ENCODE data around the gene BCAS3. TPM values are rescaled to one million over a fixed set of nuclear protein-coding genes. Genes with fewer than 3 reads are reported as not detected.

The BCAS3 gene
- total RNA-seq, 1 donor from 2014 or later, result 29.6 TPM

DNA sequence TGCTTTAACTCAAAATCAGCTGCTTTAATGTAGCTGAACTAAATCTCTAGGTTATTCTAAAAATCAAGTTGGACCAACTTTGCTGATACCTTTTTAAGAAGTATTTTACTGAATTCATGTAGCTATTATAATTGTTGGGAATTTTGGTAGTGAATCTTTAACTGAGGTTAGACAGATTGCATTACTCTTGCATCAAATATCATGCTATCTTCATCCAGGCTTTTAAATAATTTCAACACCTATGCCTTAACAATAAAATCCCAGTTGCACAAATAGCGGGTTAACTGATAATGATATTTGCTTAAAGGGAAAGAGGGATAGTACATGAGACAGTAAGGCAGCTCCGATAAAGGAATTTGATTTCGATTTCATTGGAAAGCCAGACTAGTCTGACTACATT, 480.7 kb downstream of the BCAS3 start:
- no peak for DNase-seq
- Histone ChIP-seq H3K4me3 (no peak overlapping the region), H3K27ac (peak overlapping the region; percentile 42), H3K27me3 (ENCODE audit: low read depth) (no peaks in the 10 kb centered on the region), H3K9me3 (no peaks in the 10 kb centered on the region), H3K36me3 (no peaks in the 10 kb centered on the region), H3K4me1 (no peaks in the 10 kb centered on the region)
- no peak for ATAC-seq
- intact Hi-C loops (cut with DNase I), result no loop called here
- TF ChIP-seq, protein P1, sequence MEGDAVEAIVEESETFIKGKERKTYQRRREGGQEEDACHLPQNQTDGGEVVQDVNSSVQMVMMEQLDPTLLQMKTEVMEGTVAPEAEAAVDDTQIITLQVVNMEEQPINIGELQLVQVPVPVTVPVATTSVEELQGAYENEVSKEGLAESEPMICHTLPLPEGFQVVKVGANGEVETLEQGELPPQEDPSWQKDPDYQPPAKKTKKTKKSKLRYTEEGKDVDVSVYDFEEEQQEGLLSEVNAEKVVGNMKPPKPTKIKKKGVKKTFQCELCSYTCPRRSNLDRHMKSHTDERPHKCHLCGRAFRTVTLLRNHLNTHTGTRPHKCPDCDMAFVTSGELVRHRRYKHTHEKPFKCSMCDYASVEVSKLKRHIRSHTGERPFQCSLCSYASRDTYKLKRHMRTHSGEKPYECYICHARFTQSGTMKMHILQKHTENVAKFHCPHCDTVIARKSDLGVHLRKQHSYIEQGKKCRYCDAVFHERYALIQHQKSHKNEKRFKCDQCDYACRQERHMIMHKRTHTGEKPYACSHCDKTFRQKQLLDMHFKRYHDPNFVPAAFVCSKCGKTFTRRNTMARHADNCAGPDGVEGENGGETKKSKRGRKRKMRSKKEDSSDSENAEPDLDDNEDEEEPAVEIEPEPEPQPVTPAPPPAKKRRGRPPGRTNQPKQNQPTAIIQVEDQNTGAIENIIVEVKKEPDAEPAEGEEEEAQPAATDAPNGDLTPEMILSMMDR (IDR thresholded peaks at IDR 0.05), result no peak

DNA sequence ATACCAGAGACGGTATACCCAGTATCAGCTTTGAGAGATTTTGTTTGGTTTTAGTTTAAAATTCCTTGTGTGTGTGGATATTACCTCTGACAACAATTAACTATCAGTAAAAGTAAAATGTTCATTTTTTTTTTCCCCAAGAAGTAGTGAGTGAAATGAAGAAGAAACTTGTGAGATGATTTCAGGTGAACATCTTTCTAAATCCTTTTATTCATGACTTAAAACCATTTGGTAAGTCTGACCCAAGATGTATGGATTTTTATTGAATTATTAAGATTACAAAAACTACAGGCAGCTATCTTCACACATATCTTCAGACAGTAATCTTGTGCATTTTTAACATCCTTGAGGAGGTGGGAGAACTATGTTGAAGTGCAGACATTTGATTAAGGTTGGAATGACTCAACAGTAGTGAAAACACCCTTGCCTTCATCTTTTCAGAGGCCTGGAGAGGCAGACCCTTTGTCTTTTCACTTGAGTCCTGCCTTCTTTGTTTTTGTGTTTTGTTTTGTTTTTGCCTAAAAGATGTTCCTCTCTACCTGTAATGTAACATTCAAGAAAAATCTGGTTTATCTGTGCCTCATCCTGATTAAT, 481.7 kb downstream of the BCAS3 start:
- ATAC-seq (no peak), DNase-seq (no peak)
- Histone ChIP-seq H3K9me3 (no peaks in the 10 kb centered on the region), H3K36me3 (no peaks in the 10 kb centered on the region), H3K27ac (peak overlapping the region; percentile 47), H3K27me3 (ENCODE audit: low read depth) (no peaks in the 10 kb centered on the region), H3K4me3 (no peak overlapping the region), H3K4me1 (no peaks in the 10 kb centered on the region)
- intact Hi-C loops (cut with DNase I), result no loop called here
- TF ChIP-seq, protein P1 (IDR thresholded peaks at IDR 0.05), result no peak

- DNase-seq (no peak), ATAC-seq (no peak)
- Histone ChIP-seq H3K9me3 (no peaks in the 10 kb centered on the region), H3K27me3 (ENCODE audit: low read depth) (no peaks in the 10 kb centered on the region), H3K4me1 (no peaks in the 10 kb centered on the region), H3K36me3 (no peaks in the 10 kb centered on the region), H3K4me3 (no peak overlapping the region), H3K27ac (no peak overlapping the region)
- TF ChIP-seq, protein P1 (IDR thresholded peaks at IDR 0.05), result no peak
- intact Hi-C loops (cut with DNase I), result no loop called here
Observed at GRCh38 chr17:61160204-61160603, 482.6 kb downstream of the BCAS3 start.

DNA sequence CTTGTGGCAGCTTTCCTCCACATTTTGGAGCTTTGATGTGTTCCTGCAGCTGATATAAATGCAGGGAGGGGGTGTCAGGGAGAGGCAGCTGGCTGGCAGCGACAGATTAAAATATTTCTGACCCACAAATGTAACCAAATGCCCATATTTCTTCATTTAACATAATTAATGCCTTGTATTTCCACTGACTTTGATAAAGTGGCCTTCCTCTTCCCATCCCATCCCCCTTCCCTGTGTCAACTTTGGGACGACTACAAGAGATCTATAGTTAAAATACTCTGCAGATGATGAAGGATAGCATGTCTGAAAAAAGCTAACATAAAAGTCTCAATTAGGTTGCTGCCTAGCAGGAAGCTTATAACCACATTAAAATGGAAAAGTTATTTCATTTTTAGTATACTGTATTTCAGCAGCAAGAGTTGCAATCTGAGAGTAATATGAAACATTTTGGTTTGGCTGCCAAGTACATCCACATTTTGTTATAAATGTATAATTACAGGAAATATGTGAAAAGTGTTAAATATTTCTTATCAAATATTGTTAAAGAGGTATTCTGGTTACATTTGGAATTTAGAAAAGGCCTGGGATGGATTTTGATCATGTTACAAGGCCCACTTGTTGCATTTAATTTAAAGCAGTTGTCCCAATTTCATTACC, 483.3 kb downstream of the BCAS3 start:
- TF ChIP-seq, protein P1 (IDR thresholded peaks at IDR 0.05), result no peak
- no peaks in the 10 kb centered on the region for H3K27me3 ChIP-seq (ENCODE audit: low read depth)
- intact Hi-C loops (cut with DNase I), result no loop called here
- H3K4me1 ChIP-seq, result no peaks in the 10 kb centered on the region
- no peak for DNase-seq
- H3K4me3 ChIP-seq, result no peak overlapping the region
- H3K36me3 ChIP-seq, result no peaks in the 10 kb centered on the region
- ATAC-seq, result no peak
- no peak overlapping the region for H3K27ac ChIP-seq
- no peaks in the 10 kb centered on the region for H3K9me3 ChIP-seq

GRCh38 chr17:61161615-61162134, 484.0 kb downstream of the BCAS3 start:
- no peak overlapping the region for H3K27ac ChIP-seq
- ATAC-seq (no peak), DNase-seq (no peak)
- TF ChIP-seq, protein P1 (IDR thresholded peaks at IDR 0.05), result no peak
- no peaks in the 10 kb centered on the region for H3K27me3 ChIP-seq (ENCODE audit: low read depth)
- no peak overlapping the region for H3K4me3 ChIP-seq
- intact Hi-C loops (cut with DNase I), result no loop called here
- H3K36me3 ChIP-seq, result no peaks in the 10 kb centered on the region
- no peaks in the 10 kb centered on the region for H3K4me1 ChIP-seq
- no peaks in the 10 kb centered on the region for H3K9me3 ChIP-seq
